Smooth muscle cell (in vitro differentiated cells): ENCODE data around the gene SEPTIN10. TPM values are rescaled to one million over a fixed set of nuclear protein-coding genes. Genes with fewer than 3 reads are reported as not detected.

ENCODE experiments used
- DNase-seq: peaks from one replicate; lab custom pipeline; 2025; ENCODE audit not compliant: unreplicated experiment; lab: John Stamatoyannopoulos, UW
- H2AFZ ChIP-seq: fragments of 200-600 bp; sonication (generic); 2 replicates; pipeline ENCODE4 v1.6.0; 2016; ENCODE audit warnings: antibody characterized with exemption, low read depth, mild to moderate bottlenecking
- H3F3A ChIP-seq: fragments of 200-600 bp; sonication (generic); 2 replicates; pipeline ENCODE4 v1.6.0; 2017; ENCODE audit warnings: antibody characterized with exemption, low read depth
- H3K27ac ChIP-seq: fragments of 200-600 bp; sonication (generic); 2 replicates; pipeline ENCODE4 v1.5.1; 2016; ENCODE audit warnings: low read depth, mild to moderate bottlenecking
- H3K27me3 ChIP-seq: fragments of 200-600 bp; sonication (generic); 2 replicates; pipeline ENCODE4 v1.6.1; 2016; ENCODE audit warnings: low read depth, mild to moderate bottlenecking
- H3K36me3 ChIP-seq: fragments of 200-600 bp; sonication (generic); 2 replicates; pipeline ENCODE4 v1.5.1; 2016; ENCODE audit warnings: low read depth
- H3K4me1 ChIP-seq: fragments of 200-600 bp; sonication (generic); 2 replicates; pipeline ENCODE4 v1.5.1; 2016; ENCODE audit warnings: low read depth
- H3K4me2 ChIP-seq: fragments of 200-600 bp; sonication (generic); 2 replicates; pipeline ENCODE4 v1.6.0; 2016; ENCODE audit warnings: mild to moderate bottlenecking
- H3K4me3 ChIP-seq: fragments of 200-600 bp; sonication (generic); 2 replicates; pipeline ENCODE4 v1.5.1; 2016; ENCODE audit warnings: mild to moderate bottlenecking
- H3K79me2 ChIP-seq: fragments of 200-600 bp; sonication (generic); 2 replicates; pipeline ENCODE4 v1.6.0; 2016; ENCODE audit warnings: low read depth, mild to moderate bottlenecking
- H3K9ac ChIP-seq: fragments of 200-600 bp; sonication (generic); 2 replicates; pipeline ENCODE4 v1.6.0; 2016; ENCODE audit warnings: low read depth
- H3K9me3 ChIP-seq: fragments of 200-600 bp; sonication (generic); replicated peaks from 2 replicates; pipeline ENCODE4 v1.5.1; 2016; ENCODE audit warnings: low read depth
- H4K20me1 ChIP-seq: fragments of 200-600 bp; sonication (generic); 2 replicates; pipeline ENCODE4 v1.6.0; 2016; ENCODE audit warnings: low read depth
- WGBS: methylation state at CpG from one replicate; pipeline ENCODE4 v1.1.7; 2016; ENCODE audit warnings: low lambda C conversion rate; 5-methylcytosine and 5-hydroxymethylcytosine counted together
- polyA plus RNA-seq: library from polyadenylated mRNA; unstranded; fragments of >200 nt; fragmentation: Nextera tagmentation; extraction: Ambion mirVana; gene quantifications from 2 replicates; pipeline ENCODE4 v1.2.1, GENCODE V29; 2016
- total RNA-seq: library from RNA; depleted of rRNA; stranded (reverse); fragments of >200 nt; gene quantifications from 2 replicates; pipeline ENCODE4 v1.2.3, GENCODE V29; 2014
- TF ChIP-seq, protein P1 (sequence below): fragments of 200-600 bp; sonication (generic); IDR thresholded peaks from 2 replicates; pipeline ENCODE4 v1.5.1; 2017; ENCODE audit warnings: borderline replicate concordance, mild to moderate bottlenecking, antibody characterized with exemption; ENCODE audit not compliant: insufficient read depth, poor library complexity, severe bottlenecking

The SEPTIN10 gene
- total and polyA plus RNA-seq, 2 experiments from 2014 or later, result 39.2 to 92.1 TPM

GRCh38 chr2:109637749-109638570 lies 24.2 kb upstream of the SEPTIN10 start:
- Histone ChIP-seq H3K4me2 (no peak overlapping the region), H3K36me3 (no peaks in the 10 kb centered on the region), H3K79me2 (no peaks in the 10 kb centered on the region), H3K27ac (no peak overlapping the region), H4K20me1 (no peaks in the 10 kb centered on the region), H2AFZ (peak overlapping the region; percentile 7), H3K9me3 (no peaks in the 10 kb centered on the region), H3K9ac (no peak overlapping the region), H3K27me3 (no peaks in the 10 kb centered on the region), H3F3A (no peaks in the 10 kb centered on the region), H3K4me1 (no peaks in the 10 kb centered on the region), H3K4me3 (no peak overlapping the region)
- no peak for DNase-seq
- TF ChIP-seq, protein P1, sequence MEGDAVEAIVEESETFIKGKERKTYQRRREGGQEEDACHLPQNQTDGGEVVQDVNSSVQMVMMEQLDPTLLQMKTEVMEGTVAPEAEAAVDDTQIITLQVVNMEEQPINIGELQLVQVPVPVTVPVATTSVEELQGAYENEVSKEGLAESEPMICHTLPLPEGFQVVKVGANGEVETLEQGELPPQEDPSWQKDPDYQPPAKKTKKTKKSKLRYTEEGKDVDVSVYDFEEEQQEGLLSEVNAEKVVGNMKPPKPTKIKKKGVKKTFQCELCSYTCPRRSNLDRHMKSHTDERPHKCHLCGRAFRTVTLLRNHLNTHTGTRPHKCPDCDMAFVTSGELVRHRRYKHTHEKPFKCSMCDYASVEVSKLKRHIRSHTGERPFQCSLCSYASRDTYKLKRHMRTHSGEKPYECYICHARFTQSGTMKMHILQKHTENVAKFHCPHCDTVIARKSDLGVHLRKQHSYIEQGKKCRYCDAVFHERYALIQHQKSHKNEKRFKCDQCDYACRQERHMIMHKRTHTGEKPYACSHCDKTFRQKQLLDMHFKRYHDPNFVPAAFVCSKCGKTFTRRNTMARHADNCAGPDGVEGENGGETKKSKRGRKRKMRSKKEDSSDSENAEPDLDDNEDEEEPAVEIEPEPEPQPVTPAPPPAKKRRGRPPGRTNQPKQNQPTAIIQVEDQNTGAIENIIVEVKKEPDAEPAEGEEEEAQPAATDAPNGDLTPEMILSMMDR, result no peak
- WGBS, result 74% methylated on average over 9 of the region's 9 CpGs

- H3K4me1 ChIP-seq, result no peaks in the 10 kb centered on the region
- no peak overlapping the region for H3K4me3 ChIP-seq
- no peaks in the 10 kb centered on the region for H3K9me3 ChIP-seq
- no peaks in the 10 kb centered on the region for H3K79me2 ChIP-seq
- no peak overlapping the region for H2AFZ ChIP-seq
- H4K20me1 ChIP-seq, result no peaks in the 10 kb centered on the region
- WGBS, result 100% methylated on average over 1 of the region's 1 CpG
- H3K4me2 ChIP-seq, result no peak overlapping the region
- H3K9ac ChIP-seq, result no peak overlapping the region
- no peak for DNase-seq
- TF ChIP-seq, protein P1, result no peak
- H3K36me3 ChIP-seq, result no peaks in the 10 kb centered on the region
- no peaks in the 10 kb centered on the region for H3K27me3 ChIP-seq
- H3F3A ChIP-seq, result no peaks in the 10 kb centered on the region
- H3K27ac ChIP-seq, result no peak overlapping the region
Measured at GRCh38 chr2:109636317-109636716, 22.6 kb upstream of the SEPTIN10 start.

DNA sequence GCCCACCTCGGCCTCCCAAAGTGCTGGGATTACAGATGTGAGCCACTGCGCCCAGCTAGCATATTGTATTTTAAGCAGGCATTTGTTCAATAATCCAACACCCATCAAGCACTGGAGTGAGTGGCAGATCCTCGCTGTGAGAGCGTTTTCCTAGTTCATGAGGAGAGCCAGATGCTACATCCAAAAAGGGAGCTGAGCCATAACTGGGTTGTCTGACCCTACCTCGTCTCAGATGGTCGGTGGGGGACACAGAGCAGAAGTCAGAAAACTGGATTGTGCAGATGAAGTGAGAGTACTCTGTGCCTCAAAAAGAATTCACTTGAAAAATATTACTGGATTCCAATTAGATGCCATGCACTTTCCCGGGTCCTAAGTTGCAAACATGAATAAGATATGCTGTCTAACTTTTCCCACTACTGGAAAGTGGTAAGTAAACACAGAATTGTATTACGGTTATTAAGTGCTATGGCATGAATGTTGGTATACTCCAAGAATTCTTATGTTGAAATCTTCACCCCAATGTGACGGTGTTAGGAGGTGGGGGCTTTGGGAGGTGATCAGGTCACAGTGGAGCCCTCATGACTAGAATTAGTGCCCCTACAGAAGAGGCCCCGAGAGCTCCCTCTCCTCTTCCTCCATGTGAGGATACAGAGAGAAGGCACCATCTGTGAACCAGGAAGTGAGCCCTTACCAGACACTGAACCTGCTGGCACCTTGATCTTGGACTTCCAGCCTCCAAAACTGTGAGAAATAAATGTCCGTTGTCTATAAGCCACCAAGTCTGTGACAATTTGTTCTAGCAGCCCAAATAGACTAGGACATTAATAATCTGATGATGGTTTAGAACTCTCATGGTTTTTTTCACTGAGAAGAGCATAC lies 21.9 kb upstream of the SEPTIN10 start:
- WGBS, result 87% methylated on average over 11 of the region's 11 CpGs
- Histone ChIP-seq H3K27ac (no peak overlapping the region), H3F3A (no peaks in the 10 kb centered on the region), H3K79me2 (no peaks in the 10 kb centered on the region), H2AFZ (no peak overlapping the region), H4K20me1 (no peaks in the 10 kb centered on the region), H3K9ac (no peak overlapping the region), H3K4me2 (no peak overlapping the region), H3K4me3 (no peak overlapping the region), H3K4me1 (no peaks in the 10 kb centered on the region), H3K9me3 (no peaks in the 10 kb centered on the region), H3K36me3 (no peaks in the 10 kb centered on the region), H3K27me3 (no peaks in the 10 kb centered on the region)
- no peak for DNase-seq
- TF ChIP-seq, protein P1, result no peak
